IPS-20b (cell line): ENCODE results near the gene GPR183.

Experiments
- H3K27ac ChIP-seq: one replicate; pipeline ENCODE4 v1.5.1; 2013; ENCODE audit warnings: low read length
- H3K27me3 ChIP-seq: 2 replicates; pipeline ENCODE4 v1.6.1; 2013; ENCODE audit warnings: mild to moderate bottlenecking, low read length, inconsistent platforms; ENCODE audit not compliant: insufficient read depth
- H3K36me3 ChIP-seq: 2 replicates; pipeline ENCODE4 v1.6.1; 2013; ENCODE audit warnings: low read depth, mild to moderate bottlenecking, inconsistent platforms, low read length, moderate library complexity; ENCODE audit not compliant: insufficient read depth
- H3K4me1 ChIP-seq: 2 replicates; pipeline ENCODE4 v1.6.1; 2013; ENCODE audit warnings: mild to moderate bottlenecking, control low read depth, inconsistent platforms, low read length, moderate library complexity; ENCODE audit not compliant: insufficient read depth
- H3K4me3 ChIP-seq: 2 replicates; pipeline ENCODE4 v1.5.1; 2013; ENCODE audit warnings: mild to moderate bottlenecking, low read length, inconsistent platforms
- H3K9ac ChIP-seq: 2 replicates; pipeline ENCODE4 v1.6.1; 2013; ENCODE audit warnings: low read depth, mild to moderate bottlenecking, inconsistent platforms, low read length, moderate library complexity
- H3K9me3 ChIP-seq: 2 replicates; pipeline ENCODE4 v1.6.1; 2013; ENCODE audit warnings: mild to moderate bottlenecking, low read depth, low read length, inconsistent platforms; ENCODE audit not compliant: insufficient read depth

The GPR183 gene

GRCh38 chr13:99347911-99348451 lies 40.8 kb upstream of the GPR183 start:
- Histone ChIP-seq H3K9ac (no peak overlapping the region), H3K9me3 (no peaks in the 10 kb centered on the region), H3K27ac (no peak overlapping the region), H3K27me3 (no peaks in the 10 kb centered on the region), H3K36me3 (peaks cover 40% of the 10 kb centered on the region), H3K4me3 (no peak overlapping the region), H3K4me1 (no peaks in the 10 kb centered on the region)

DNA sequence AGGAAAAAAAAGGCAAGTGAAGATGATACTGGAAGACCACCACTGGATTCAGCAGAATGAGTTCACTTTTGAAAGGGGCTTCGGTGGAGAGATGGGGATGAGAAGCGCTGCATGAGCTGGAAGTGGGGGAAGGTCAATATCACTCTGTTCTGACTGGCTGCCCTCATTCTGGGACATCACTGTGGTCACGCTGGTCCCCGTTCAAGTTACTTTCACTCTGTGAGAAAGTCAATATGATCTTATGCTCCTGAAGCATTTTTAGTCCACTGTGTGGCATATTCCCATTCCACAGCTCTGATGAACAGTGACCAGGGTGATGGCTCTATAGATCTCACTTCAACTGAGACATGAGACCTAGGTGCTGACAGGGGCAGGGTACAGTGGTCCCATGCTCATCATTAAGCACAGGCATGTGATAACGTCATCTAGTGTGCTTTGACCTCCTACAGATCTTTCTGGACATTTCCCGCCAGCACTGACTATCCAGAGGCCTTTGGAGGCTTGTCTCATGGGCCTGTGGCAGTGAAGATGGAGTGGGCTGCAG lies 40.2 kb upstream of the GPR183 start:
- H3K9me3 ChIP-seq = no peaks in the 10 kb centered on the region
- H3K36me3 ChIP-seq = peaks cover 39% of the 10 kb centered on the region
- no peaks in the 10 kb centered on the region for H3K4me1 ChIP-seq
- H3K27me3 ChIP-seq = no peaks in the 10 kb centered on the region
- H3K4me3 ChIP-seq = no peak overlapping the region
- H3K27ac ChIP-seq = no peak overlapping the region
- no peak overlapping the region for H3K9ac ChIP-seq

- H3K9ac ChIP-seq = no peak overlapping the region
- H3K9me3 ChIP-seq = no peaks in the 10 kb centered on the region
- no peaks in the 10 kb centered on the region for H3K27me3 ChIP-seq
- H3K4me1 ChIP-seq = no peaks in the 10 kb centered on the region
- peaks cover 39% of the 10 kb centered on the region for H3K36me3 ChIP-seq
- H3K27ac ChIP-seq = no peak overlapping the region
- H3K4me3 ChIP-seq = no peak overlapping the region
These were observed 39.3 kb upstream of the GPR183 start for GRCh38 chr13:99346335-99347042.

DNA sequence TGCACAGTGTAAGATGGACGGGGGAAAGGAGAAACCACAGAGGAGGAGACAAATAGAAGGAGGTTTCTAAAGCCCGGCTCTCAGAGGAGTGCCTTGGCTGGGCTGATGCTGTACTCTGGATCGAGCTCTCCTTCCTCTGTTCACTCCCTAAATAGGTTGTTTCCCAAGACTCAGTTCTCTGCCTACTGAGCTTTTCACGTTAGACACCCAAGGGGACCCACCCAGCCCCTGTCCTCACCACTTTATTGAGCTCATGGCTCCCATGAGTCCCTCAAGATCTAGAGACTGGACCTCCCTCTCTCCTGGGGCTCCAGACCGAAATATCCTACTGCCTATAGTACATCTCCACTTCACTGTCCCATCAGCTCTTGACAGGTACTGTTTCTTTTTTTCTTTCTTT lies 38.1 kb upstream of the GPR183 start:
- Histone ChIP-seq H3K36me3 (peaks cover 47% of the 10 kb centered on the region), H3K9me3 (no peaks in the 10 kb centered on the region), H3K27me3 (no peaks in the 10 kb centered on the region), H3K4me1 (no peaks in the 10 kb centered on the region), H3K27ac (no peak overlapping the region), H3K9ac (no peak overlapping the region), H3K4me3 (no peak overlapping the region)

- H3K4me1 ChIP-seq = no peaks in the 10 kb centered on the region
- H3K9ac ChIP-seq = no peak overlapping the region
- H3K27me3 ChIP-seq = no peaks in the 10 kb centered on the region
- H3K27ac ChIP-seq = no peak overlapping the region
- H3K36me3 ChIP-seq = peaks cover 53% of the 10 kb centered on the region
- H3K4me3 ChIP-seq = no peak overlapping the region
- no peaks in the 10 kb centered on the region for H3K9me3 ChIP-seq
These were observed 37.5 kb upstream of the GPR183 start for GRCh38 chr13:99344610-99345208.

GRCh38 chr13:99342723-99343315 lies 35.6 kb upstream of the GPR183 start:
- Histone ChIP-seq H3K27me3 (no peaks in the 10 kb centered on the region), H3K9me3 (no peaks in the 10 kb centered on the region), H3K4me3 (no peak overlapping the region), H3K36me3 (peaks cover 48% of the 10 kb centered on the region), H3K9ac (no peak overlapping the region), H3K4me1 (no peaks in the 10 kb centered on the region), H3K27ac (no peak overlapping the region)

- Histone ChIP-seq H3K4me1 (no peaks in the 10 kb centered on the region), H3K27ac (no peak overlapping the region), H3K27me3 (no peaks in the 10 kb centered on the region), H3K9ac (no peak overlapping the region), H3K9me3 (no peaks in the 10 kb centered on the region), H3K36me3 (peaks cover 42% of the 10 kb centered on the region), H3K4me3 (no peak overlapping the region)
These were observed 34.9 kb upstream of the GPR183 start for GRCh38 chr13:99341969-99342722.

GRCh38 chr13:99340638-99341037 lies 33.4 kb upstream of the GPR183 start:
- Histone ChIP-seq H3K4me1 (no peaks in the 10 kb centered on the region), H3K27ac (no peak overlapping the region), H3K36me3 (peaks cover 42% of the 10 kb centered on the region), H3K4me3 (no peak overlapping the region), H3K27me3 (no peaks in the 10 kb centered on the region), H3K9me3 (no peaks in the 10 kb centered on the region), H3K9ac (no peak overlapping the region)

DNA sequence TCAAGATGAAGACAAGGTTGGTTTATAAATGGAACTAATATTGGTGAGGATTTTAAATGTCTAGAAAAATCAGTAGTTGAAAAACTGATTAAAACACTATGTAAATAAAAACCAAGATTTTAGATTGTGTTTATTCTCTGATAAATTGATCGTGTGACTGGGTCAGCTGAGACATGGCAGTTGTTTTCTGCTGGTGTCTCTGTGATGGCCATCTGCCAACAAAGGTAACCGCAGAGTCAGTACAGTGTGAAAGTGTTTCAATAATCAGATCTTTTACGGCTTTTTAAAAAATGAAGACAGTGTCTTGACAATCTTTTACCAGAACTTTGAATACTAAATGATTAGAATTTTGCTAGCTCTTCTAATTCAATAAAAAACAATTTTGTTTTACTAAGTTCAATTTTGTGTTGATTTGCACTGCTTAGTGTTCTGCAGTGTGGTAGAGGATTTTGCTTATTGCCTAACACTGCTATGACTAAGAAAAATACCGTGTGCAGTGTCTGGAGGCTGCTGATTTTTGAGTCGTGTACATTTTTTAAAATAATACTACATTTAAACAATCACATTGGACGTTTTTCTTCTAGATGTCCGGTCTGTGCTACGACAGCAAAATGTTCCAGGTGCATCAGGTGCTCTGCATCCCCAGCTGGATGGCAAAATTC lies 32.7 kb upstream of the GPR183 start:
- Histone ChIP-seq H3K27me3 (no peaks in the 10 kb centered on the region), H3K9me3 (no peaks in the 10 kb centered on the region), H3K27ac (no peak overlapping the region), H3K9ac (no peak overlapping the region), H3K36me3 (peaks cover 37% of the 10 kb centered on the region), H3K4me1 (no peaks in the 10 kb centered on the region), H3K4me3 (no peak overlapping the region)

- Histone ChIP-seq H3K9me3 (no peaks in the 10 kb centered on the region), H3K9ac (no peak overlapping the region), H3K4me3 (no peak overlapping the region), H3K27ac (no peak overlapping the region), H3K36me3 (peaks cover 36% of the 10 kb centered on the region), H3K4me1 (no peaks in the 10 kb centered on the region), H3K27me3 (no peaks in the 10 kb centered on the region)
These were observed 32.1 kb upstream of the GPR183 start for GRCh38 chr13:99339230-99339721.

DNA sequence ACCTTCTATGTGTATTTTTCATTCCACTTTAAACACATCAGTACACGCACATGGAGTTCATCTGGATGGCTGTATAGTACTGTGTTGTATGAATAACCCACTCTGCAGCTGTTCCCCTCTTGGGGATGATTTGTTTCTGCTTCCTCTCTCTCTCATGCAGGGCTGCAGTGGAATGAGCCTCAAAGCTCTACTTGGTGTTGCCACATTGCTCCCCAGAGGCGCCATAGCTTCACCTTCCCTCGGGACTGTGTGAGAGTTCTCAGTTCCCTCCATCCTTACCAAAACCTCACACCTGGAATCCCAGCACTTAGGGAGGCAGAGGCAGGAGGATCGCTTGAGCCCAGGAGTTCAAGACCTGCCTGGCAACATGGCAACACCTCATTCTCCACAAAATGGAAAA lies 28.4 kb upstream of the GPR183 start:
- H3K36me3 ChIP-seq = peaks cover 9% of the 10 kb centered on the region
- no peaks in the 10 kb centered on the region for H3K9me3 ChIP-seq
- H3K27me3 ChIP-seq = no peaks in the 10 kb centered on the region
- no peak overlapping the region for H3K27ac ChIP-seq
- no peak overlapping the region for H3K9ac ChIP-seq
- no peak overlapping the region for H3K4me3 ChIP-seq
- no peaks in the 10 kb centered on the region for H3K4me1 ChIP-seq
